Measurements from ENCODE around the gene RIPOR3.
A peak's percentile ranks its signal among the peaks of the same experiment; 100 is the strongest.

RIPOR3 gene, protein sequence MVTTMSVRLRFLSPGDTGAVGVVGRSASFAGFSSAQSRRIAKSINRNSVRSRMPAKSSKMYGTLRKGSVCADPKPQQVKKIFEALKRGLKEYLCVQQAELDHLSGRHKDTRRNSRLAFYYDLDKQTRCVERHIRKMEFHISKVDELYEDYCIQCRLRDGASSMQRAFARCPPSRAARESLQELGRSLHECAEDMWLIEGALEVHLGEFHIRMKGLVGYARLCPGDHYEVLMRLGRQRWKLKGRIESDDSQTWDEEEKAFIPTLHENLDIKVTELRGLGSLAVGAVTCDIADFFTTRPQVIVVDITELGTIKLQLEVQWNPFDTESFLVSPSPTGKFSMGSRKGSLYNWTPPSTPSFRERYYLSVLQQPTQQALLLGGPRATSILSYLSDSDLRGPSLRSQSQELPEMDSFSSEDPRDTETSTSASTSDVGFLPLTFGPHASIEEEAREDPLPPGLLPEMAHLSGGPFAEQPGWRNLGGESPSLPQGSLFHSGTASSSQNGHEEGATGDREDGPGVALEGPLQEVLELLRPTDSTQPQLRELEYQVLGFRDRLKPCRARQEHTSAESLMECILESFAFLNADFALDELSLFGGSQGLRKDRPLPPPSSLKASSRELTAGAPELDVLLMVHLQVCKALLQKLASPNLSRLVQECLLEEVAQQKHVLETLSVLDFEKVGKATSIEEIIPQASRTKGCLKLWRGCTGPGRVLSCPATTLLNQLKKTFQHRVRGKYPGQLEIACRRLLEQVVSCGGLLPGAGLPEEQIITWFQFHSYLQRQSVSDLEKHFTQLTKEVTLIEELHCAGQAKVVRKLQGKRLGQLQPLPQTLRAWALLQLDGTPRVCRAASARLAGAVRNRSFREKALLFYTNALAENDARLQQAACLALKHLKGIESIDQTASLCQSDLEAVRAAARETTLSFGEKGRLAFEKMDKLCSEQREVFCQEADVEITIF

DNA sequence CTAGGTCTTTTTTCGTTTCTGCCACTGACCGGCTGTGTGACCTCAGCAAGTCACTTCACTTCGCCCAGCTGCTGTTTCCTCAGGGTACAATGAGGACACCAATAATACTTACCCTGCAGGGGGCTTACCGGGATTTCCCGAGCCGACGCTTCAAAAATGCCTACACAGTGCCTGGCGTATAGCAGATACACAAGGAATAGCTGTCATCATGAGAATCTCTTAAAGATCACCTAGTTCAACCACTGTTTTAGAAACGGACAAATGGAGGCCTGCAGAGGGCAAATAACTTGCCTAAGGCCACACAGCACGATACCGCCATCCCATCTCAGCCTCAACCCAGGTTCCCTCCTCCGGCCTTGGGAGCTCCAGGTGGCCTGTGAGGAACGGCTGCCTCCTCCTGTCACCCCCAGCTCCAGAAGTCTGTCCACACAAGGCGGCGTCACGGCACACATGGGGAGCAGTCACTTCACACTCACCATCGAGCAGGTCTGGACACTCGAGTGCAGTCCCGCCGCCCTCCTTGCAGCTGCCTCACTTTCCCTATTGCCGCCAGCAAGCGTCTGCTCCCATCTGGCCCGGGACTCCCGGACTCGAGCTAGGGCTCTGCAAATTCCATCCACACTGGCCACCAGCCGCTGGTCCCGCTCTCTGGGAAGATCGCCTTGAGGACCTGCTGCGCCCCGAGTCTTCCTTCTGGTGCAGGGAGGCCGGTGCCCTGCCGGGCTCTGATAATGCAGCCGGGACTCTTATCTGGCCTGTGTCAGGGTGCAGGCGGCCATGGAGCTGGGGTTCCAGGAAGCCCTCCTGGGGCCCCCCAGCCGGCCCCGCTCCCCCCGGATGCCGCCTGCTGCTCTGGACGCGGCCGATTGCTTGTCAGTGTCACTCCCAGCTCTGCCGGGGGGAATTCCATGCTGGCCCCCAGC, at the start of gene RIPOR3:
RIPOR3 (minus strand) TSS at position 893 of the 923 bp plus-strand sequence; CDS start at position 479, 414 bp downstream.
- peak in 3 of 58 donors; percentile 3 to 22 (median 4) for DNase-seq

DNA sequence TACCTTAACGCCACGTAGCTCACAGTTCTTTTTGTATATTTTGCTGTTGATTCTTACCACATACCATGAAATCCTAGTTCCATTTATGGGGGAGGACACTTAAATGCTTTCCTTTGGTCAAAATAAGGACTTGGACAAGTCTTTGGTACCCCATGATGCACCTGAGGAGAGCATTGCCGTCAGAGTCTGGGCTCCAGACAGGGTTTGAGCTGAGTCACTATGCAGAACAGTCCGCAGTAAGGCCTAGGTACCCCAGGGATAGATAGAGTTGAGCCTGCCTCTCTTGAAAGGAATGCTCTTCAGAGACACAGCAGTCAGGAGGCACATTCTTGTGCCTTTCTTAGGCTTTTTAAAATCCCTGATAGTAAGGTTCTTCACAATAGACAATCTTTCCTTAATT, 46.0 kb upstream of the RIPOR3 start:
- no peak for DNase-seq

DNA sequence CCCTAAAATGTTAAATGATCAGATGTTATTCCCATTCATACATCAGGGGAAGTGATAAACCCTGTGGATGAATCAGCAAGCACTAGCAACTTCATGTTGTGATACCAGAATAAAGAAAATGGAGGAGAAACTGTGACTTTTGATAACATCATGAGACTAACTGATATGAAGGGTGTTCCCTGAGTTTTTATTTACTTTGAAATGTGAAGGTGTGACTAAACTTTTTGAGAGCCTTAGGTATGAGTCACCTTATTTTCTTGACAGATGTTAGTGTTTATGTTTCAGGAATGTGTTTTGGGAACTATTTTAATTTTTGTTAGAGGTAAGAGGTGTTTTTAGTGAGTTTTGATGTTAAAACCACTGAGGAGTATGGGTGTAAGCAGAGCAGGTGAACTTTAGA, 44.5 kb upstream of the RIPOR3 start:
- no peak for DNase-seq

DNA sequence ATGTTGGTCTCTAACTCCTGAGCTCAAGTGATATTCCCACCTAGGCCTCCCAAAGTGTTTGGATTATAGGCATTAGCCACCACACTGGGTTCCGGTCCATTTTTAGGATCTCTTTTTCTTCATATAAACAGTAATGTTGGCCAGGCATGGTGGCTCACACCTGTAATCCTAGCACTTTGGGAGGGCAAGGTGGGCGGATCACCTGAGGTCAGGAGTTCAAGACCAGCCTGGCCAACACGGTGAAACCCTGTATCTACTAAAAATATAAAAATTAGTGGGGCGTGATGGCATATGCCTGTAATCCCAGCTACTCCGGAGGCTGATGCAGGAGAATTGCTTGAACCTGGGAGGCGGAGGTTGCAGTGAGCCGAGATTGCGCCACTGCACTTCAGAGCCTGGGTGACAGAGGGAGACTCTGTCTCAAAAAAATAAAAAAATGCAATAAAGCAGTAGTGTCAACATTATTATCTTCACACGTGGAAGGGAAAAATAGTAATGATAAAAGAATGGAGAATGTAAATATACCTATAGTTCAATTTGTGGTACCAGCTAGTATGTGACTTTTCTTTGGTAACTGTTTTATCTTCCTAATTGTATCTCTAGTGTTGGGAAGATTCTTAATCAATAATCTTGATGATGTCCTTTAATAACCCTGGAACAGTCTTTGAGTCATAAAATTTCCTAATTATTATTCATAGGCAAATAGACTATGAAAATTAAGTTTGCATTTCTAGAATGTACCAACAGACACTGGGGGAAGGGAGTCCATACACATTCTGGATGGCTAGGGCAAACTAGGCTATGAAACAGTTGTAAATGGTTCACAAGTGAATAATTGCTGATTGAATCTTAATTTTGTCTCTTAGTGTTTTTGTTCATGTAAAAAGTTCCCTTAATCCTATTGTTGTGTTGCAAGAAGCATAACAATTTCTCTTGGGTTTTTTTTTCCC, 43.7 kb upstream of the RIPOR3 start:
- no peak for DNase-seq

DNA sequence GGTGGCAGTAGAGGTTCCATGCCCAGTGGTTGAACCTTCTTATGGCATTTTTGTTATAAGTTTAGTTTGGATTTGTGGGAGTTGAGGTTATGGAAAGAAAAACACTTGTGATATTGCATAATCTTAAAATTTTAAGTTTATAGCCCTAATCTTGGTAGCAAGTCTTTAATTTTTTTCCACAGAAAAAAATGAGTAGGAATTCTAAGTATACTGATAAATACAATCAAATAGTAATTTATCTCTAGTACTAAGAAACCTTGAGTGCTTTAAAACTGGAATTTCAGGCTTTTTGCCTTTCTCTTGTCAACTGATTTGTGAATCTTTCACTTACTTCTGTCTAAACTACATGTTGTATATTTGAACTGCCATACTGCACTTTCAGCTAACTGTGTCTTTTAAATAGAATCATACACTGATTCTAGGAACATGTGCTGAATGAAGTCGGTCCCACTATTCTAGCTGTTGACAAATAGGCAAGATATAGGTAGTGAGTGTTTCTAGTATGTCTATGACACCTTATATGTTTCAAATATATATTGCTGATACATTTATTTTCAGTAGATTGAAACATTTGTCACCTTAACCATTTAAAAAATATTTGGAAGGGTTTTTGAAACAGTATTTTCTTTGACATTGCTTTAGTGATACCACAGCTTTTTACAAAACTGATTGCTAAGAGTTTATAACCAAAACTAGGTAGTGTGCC, 42.5 kb upstream of the RIPOR3 start:
- no peak for DNase-seq

DNA sequence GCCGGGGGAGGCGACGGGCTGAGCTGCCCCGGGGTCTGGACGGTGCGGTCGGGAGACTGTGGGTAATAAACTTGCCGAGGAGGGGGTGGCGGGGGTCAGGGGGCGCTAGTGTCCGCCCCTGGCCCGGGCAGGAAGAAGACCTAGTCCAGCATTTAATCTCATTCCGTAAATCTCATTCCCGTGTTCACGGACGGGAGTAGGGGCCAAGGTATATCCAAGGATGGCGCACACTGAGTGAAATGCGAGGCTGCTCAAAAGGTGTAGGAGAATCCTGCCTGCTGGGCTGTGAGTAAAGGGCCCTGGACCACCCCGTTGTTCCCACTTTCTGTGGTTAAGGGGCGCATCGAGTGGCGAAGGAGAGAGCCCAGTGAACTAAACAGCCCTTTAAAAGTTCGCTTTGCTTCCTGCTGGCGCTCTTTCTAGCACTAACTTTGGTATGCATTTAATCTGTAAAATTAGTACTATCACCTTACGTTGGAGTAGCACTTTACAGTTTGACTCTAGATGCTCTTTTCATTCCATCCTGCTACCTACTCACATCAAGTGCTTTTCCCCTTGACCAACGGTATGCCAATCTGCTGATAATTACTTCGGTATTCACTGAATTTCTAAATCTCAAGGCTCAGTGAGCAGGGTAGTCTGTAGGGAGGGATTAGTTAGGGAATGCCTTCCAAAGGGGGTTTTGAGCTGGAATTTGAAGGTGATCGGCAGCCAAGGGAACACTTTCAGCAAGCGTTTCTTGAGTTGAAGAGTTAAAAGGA, 40.8 kb upstream of the RIPOR3 start:
- DNase-seq = peak in 1 of 58 donors; percentile 3

DNA sequence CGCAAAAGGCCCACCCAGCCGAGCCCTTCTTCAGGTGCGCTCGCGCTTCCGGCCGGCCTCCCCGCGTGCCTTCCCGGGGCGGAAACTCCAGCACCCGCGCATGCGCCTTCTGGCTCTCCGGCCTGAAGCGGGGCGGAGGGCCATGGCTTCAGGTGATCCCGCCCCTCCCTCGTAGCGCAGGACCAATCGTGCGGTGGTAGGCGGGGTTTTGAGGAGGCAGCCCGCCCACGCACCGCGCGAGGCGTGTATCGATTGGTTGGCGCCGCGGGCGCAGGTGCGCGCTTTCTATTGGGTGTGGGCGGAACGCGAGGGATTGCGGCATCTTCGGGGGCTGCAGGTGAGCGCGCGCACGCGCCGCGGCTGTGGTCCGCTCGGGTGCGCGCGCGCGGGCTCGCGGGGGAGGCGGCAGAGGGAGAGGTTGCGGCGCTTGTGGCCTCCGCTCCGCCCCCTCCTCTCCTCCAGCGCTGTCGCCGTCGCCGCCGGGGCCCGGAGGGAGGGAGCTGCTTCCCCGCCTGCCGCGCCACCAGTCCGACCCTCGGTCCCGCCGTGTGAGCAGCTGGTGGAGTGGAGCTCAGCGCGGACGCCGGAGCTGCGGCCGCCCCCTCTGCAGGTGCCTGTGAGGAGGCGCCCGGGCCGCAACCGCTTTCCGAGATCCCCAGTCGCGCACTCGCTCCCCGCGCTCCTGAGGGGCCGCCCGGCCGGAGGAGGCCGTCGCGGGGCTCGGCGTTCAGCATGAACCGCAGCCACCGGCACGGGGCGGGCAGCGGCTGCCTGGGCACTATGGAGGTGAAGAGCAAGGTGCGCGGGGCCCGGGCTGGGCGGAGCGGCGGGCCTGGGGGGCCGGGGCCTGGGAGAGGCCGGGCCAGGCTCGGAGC, 40.0 kb upstream of the RIPOR3 start, which contains the start of gene PARD6B:
PARD6B (plus strand) TSS at position 526 of the 875 bp plus-strand sequence; CDS start at position 733, 207 bp downstream.
- peak; percentile 65 to 97 (median 94) for DNase-seq

DNA sequence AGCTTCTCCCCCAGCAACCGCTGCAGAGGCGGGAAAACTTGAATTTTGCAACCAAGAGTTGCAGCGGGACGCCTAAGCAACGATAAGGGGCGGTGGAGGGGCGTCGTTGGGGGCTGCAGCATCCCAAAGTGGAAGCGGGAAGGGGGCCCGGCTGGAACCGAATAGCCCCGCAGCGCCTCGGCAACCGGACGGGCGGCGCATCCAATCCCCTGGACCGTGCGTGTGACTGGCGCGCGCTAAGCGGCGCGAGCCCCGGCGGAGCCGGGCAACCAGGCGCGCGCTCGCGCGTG, 39.4 kb upstream of the RIPOR3 start:
- peak in 1 of 58 donors; percentile 56 for DNase-seq

DNA sequence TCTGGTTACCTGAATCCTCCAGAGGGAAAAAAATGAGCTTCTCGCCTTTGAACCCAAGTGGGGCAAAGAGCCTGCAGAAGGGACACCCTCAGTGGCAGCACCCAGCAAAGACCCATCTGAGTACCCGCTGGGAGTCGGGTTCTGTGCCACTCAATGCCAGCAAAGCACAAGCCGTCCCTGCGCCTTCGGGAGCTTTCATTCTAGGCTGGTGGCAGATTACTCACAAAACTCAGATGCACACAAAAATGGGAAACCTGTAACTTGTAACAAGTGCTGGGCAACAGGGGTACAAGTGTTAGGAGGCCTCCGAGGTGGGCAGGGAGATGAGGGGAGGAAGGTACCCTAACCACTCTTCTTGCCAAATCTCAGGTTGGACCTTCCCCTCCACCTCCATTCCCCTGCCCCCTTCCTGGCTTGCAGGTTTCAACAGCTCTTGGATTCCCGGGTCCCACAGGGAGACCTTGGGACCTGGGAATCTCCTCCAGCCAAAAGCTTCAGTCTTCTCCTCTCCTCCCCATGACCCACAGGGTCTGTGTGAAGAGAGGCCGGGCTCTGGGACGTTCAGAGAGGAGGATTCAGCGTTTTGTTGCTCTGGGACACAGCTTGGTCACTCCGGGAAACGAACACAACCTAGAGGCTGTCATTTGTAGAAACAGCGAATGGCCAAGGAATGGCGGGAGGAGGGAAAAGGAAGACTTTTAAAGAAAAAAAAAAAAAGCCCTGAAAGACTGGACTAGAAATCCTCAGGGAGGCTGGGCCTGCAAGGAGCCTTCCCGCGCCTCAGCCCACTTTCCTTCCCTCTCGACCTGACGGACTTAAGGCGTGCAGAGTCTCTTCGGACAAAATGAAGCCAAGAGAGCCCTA, 38.8 kb upstream of the RIPOR3 start:
- peak in 2 of 58 donors; percentile 38 to 51 for DNase-seq

DNA sequence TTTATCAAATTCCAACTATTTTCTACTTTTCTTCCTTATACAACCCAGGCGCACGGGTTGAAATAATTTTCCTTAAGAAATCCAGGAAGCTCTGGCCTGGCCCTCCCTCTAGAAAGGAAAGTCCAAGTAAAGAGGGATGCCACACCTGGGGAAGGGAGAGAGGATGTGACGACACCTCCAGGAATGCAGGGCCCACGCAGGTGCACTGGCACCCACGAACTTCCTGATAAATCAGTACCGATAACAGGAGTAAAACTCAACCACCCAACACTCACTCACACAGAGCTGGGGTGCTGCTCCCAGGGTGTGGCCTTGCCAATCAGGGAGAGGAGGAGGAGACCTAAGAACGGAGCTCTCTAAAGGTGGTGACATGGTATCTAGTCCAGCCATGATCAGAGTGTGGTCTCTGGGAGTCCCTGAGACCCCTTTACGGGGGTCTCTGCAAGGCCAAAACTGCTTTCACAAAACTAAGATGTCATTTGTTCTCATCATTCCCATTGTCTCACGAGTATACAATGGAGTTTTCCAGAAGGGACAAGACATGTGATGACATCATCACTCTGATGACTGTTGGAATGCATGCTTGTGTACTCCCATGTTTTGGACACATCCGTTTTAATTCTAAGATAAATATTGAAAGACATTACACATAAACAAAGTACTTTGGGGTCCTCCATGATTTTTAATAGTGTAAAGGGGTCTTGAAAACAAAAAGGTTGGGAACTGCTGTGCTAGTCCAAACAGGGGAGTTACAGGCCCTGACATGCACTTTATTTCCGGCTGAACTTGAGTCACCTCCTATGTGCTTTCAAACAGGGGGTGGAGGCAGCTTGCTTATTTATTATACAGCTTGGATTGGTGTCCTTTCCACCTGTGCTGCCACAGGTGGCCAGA, 37.9 kb upstream of the RIPOR3 start:
- no peak for DNase-seq

DNA sequence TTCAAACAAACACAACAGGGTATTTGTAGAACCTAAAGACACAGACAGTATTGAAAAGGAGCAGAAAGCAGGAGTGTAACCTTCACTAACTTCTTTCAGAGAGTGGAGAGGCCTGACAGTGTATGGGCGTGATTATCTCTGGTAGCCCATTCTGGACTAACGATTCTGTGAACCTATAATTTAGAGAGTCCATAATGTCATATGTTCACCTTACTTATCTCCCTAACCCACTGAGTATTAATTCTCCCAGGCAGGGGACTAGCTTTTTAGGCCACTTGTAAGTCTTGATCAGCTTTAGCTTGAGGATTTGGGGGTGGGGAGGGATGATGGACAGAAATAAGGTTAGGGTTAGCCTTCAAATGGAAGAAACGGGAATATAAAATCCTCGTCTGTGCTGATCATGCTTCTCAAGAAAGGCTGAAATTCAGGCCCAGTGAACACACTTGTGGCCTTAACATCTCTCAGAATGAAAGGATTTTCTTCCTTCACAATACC, 37.2 kb upstream of the RIPOR3 start:
- no peak for DNase-seq

DNA sequence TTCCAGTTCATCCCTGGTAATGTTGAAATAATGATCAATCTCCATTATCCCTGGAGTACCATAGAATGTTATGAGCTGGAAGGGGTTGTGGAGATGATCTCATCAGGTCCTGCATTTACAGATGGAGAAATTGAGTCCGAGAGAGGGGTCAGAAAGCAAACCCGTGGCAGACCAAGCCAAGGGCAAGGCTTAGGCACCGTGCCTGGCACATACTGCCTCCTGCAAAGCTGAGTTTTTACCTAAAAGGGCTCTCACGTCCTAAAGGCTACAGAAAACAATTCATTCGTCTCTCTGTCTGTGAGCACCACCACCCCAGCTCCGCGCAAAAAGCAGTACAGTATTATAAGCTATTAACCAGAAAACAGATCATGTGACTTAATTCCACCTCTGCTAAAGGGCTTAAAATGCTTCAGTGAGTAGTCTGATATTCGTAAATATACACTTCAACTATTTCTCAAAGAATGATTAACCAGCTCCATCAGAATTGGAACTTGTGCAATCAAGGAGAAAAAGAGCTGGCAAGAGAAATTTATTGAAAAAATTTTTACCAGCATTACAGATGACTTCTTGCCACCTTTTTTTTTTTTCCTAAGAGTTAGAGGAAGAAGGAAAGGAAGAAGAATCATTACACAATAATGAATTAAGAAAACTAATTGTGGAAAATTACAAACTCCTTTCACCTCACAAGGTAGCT, 36.6 kb upstream of the RIPOR3 start:
- no peak for DNase-seq

DNA sequence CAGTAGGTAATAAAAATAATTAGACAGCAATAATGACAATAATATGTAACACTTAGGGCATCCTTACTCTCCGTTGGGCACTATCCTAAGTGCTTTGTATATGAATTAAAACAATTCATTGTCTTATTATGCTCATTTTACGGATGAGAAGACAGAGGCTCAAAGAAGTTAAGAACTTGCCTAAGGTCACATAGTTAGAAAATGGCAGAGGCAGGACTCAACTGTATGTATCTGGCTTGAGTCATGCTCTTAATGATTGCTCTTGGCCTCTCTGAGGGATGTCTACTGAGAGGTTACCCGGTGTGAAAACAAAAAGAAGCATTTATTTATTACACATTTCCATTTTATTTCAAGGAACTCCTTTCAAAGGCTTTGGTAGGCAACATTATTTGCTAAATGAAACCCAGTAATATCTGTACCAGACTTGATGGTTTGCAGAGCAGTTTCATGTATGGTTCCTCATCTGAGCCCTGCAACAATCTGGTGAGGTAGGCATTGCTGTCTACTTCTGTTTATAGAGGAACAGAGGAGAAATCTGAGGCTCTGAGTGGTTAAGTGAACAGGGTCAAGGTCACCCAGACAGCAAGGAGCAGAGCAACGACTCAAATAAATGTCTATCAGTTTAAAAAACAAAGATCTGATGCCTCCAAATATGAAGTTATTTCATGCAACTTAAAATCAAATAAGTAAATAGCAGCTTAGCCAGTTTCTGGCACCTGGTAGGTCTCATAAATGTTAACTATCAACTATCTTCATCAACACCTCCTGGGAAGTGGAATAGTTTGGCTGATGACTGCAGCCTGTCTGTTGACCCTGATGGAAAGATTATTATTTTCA, 35.8 kb upstream of the RIPOR3 start:
- no peak for DNase-seq

DNA sequence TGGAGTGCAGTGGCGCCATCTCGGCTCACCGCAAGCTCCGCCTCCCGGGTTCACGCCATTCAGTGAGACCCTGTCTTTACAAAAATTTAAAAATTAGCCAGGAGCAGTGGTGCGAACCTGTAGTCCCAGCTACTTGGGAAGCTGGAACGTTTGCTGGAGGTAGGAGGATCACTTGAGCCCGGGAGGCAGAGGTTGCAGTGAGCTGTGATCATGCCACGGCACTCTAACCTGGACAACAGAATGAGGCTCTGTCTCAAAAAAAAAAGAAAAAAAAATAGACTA, 34.3 kb upstream of the RIPOR3 start:
- DNase-seq = no peak

Data from anterior cingulate cortex (tissue), 58 donors.